Activated T-cell treated with anti-CD3 and anti-CD28 coated beads for 24 hours (primary cell): Measurements from ENCODE around the gene IL5.

Source experiments
- DNase-seq: peaks from one replicate; pipeline ENCODE4 v3.0.0-alpha.2; 2020; ENCODE audit warnings: low read depth

IL5 gene

DNA sequence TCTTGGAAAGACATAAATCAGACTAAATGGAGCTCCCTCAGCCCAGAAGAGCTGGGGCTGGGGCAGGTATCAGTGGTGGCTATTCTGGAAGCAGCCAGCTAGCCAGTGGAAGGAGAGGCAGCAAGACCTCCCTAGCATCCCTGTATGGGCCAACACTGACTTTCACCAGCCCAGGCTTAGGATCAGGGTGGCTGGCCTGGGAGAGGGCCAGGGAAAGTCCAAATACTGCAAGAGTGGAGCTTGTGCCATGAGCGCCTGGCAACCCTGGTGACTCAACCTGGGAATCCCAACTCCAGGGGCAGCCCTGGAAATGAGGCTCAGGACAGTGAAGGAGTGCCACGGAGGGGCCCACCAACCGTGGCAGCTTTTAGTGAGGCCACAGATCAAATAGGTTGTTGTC is 45.2 kb downstream of the IL5 start:
- no peak for DNase-seq

DNA sequence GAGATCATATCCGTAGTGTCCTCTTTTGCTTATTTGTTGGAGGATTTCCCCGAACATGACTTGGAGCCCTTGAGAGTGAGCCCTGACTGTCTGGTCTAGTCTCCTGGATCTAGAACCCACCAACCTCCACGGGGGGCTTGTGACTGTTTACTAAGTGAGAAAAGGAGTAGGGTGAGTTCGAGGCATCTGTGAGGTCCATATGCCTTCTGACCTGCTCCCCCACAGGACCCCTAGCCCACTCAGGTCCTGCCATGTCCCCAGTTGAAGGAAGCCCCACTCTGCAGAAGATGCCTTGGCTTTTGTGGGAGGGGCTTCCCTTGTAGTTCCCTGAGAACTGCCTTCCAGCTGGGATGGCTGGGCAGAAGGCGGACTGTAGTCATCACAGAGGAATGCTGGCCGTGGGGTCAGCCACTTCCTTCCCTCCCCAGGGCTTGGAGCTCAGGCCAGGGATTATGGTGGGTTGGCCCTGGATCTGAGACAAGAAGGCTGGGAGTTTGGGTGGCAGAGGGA is 45.8 kb downstream of the IL5 start:
- DNase-seq = no peak

DNA sequence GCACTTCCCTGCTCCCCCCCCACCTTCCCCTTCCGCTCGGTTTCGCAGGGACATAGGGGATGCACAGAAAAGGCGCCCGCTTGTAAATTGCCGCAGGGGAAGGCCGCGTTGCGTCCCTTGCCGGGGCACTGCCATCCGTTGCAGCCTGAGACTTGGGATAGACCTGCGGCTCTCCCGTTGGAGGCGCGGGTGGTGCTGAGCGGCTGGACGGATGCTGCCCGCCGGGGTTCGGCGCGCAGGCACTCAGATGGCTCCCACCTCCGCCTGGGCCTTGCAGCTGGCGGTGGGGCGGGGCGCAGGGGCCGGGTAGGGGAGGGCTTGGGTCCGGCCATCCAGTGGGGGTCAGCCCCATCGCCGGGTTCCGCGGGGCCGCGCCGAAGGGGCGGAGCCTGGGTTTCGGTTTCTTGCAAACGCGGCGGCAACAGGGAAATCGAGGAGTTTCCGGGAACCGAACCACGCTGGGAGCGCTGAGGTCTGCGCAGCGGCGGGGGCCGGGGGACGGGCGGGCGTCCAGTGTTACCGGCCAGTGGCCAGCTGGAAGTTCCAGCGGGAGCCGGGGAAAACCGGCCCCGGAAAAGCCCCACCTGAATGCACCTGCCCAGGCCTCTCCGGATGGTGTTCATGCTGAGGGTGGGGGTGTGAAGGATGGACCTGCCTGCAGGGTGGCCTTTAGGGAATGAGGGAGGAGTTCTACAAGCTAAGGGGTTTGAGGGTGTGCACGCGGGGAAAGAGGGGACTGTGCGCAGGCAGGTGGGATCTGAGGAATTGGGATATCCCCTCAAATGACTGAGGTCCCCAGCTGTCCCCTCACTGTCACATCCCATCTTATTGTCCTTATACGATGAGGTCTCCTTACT is 46.5 kb downstream of the IL5 start:
- DNase-seq = no peak

DNA sequence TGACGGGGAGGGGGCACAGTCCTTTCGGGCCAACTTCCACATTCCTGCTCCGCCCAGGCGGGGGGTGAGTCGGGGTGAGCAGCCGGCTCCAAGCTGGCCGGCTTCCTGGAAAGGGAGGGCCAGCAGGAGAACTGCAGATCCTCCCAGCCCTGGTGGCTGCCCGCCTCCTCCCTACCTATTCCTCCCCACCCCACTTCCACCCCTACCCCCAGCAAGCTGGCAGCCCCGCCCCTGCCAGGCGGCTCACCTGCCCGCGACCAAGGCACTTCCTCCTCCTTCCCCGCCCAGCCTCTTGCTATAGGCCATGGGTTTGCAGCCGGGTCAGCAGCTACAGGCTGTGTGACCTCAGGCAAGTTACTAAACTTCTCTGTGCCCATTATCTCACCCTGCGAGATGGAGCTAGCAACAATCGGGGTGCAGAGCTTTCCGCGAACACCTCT is 47.1 kb downstream of the IL5 start:
- DNase-seq = peak; percentile 76

DNA sequence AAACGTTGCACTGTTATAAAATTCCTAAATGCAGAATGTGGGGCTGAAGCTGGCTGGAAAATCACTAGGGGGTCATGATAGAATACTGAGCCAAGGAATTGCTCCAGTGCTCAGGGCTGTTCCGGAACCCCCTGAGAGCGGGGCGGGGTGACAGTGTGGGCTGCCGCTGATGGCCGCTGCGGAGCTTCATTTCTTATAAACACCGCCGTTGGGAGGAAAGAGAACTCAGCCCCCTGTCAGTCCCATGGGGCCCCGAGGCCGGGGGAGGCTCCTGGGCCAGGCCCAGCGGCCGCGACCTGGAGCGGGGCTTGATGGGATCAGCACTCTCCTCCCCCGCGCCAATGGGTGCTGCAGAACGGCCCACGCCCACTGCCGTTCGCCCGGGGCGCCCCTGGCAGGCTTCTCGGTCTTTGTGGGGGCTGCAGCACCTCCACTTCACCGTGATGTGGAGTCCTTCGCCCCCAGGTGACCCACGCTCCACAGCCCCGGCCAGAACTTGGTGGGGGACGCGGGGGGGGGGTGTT is 47.6 kb downstream of the IL5 start:
- peak; percentile 72 for DNase-seq

DNA sequence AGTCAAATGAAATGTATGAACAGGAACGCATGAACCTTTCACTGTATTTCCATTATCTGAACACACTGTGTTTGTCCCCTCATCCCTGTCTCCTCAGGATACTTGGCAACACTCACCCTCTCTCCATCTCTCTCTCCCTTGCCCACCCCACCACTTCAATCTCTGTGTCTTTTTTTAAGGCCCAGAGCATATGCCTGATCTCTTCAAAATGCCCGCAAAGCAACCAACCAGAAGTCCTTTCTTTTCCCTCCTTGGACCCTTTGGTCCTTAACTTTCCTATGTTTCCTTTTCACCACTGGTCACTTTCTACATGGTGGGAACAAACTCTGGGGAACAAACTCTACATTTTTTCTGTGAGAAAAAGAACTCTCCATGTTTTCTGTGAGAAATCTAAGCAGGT is 49.5 kb downstream of the IL5 start:
- DNase-seq = no peak

DNA sequence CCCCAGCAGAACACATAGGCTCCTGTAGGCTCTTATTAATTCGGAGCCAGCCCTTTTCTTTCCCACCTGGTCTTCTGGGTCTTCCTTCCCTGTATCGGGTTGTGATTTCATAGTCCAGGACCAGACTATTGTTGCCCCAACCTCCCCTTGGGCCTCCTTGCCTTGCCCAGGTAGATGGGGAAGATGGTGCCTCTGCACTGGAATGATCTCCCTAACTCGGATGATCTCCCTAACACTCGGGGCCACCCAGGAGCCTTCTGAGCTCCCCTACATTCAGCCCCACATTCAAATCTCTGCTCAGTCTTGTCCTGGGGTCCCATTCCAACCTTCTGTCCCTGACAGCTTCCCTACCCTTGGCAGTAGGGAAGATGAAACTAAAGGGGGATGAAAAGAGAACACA is 50.1 kb downstream of the IL5 start:
- DNase-seq = no peak

DNA sequence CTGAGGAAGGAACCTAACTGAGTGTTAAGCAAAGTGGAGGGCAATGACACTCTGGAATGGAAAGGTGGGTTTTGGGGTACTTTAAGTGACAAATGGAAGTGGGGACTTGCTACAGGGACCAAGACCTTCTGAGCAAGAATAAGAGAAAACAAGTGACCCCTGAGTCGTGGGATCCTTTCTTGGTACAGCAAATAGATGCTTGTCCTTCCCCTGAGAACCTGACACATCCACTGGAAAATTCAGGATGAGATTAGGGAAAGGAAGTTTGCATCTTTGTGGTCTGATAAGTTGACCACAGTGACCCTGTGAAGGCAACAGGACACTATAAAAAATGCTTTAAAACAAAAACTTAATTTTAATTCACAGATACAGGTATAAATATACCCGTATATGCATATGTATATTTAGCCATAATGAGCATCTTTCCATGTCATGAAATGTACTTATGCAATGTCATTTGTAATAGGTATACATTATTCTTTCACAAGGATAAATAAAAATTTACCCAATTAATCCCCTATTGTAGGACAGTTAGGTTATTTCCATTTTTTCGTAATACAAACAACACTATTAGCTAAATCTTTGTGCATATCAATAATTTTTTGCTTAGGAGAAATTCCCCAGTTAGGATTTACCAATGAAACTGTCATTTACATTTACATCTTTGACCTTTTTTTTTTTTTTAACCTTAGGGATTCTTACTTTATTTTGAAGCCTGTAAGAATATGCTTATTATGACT is 50.8 kb downstream of the IL5 start:
- DNase-seq = no peak
